ENCODE measurements around the gene COG7.

DNA sequence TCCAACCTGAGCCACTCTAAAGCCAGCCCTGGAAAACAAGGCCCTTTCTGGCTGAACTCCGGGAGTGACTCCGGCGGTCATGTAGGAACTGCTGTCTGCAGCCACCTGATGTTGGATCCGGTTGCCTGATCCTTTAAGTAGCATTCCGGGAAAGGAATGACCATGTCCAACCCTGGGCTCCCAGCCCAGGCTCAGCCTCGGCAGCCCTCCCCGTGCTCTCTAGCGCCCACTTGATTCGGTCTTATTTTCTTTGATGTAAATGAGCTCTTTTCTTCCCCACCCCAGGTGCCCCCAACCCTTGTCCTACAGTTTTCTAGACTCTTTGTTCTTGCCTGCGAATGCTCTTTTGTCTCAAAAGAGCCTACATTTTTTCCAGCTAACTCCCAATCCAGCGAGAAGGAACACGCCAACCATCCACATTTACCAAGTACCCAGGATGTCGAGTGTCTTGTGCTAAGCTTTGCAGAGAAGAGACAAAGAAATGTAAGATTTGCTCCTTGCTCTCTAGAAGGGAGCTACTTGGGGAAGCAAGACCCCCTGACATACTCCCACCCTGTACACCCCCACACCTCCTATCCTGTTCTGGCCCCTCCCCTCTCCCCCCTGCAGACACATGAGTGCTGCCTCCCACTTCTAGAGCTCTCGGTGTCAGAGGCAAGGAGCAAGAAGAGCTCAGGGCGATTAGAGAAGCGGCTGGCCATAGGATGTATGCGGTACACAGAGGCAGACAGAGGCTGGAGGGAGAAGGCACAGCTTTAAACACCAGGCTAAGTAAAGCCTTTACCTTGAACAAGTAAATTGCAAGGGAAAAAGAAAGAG lies 53.8 kb downstream of the COG7 start:
- TF ChIP-seq GPN1 (CRISPR knock-in tag; IDR thresholded peaks at IDR 0.05; ENCODE audit: borderline replicate concordance) (no peak), ATF1 (CRISPR knock-in tag; IDR thresholded peaks at IDR 0.05) (no peak), JUND (CRISPR knock-in tag; IDR thresholded peaks at IDR 0.05) (no peak), MAFF (IDR thresholded peaks at IDR 0.05; ENCODE audit: low read depth, low read length) (no peak)
- TF ChIP-seq, protein P1, sequence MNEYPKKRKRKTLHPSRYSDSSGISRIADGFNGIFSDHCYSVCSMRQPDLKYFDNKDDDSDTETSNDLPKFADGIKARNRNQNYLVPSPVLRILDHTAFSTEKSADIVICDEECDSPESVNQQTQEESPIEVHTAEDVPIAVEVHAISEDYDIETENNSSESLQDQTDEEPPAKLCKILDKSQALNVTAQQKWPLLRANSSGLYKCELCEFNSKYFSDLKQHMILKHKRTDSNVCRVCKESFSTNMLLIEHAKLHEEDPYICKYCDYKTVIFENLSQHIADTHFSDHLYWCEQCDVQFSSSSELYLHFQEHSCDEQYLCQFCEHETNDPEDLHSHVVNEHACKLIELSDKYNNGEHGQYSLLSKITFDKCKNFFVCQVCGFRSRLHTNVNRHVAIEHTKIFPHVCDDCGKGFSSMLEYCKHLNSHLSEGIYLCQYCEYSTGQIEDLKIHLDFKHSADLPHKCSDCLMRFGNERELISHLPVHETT (CRISPR knock-in tag; conservative IDR thresholded peaks at IDR 0.05): no peak

All from HepG2 (cell line).